DMS53 (cell line): Measurements from ENCODE around the gene CASZ1.

ENCODE experiments used
- DNase-seq: peaks from one replicate; lab custom pipeline; 2025; lab: John Stamatoyannopoulos, UW

Gene CASZ1

GRCh38 chr1:10775763-10776162 is 20.7 kb downstream of the CASZ1 start:
- no peak for DNase-seq

GRCh38 chr1:10774615-10775310 is 21.7 kb downstream of the CASZ1 start:
- no peak for DNase-seq

- DNase-seq = no peak
Observed at GRCh38 chr1:10773851-10774614, 22.4 kb downstream of the CASZ1 start.

- no peak for DNase-seq
Observed at GRCh38 chr1:10773376-10773775, 23.1 kb downstream of the CASZ1 start.

GRCh38 chr1:10772711-10773110 is 23.7 kb downstream of the CASZ1 start:
- no peak for DNase-seq

GRCh38 chr1:10771789-10772188 is 24.7 kb downstream of the CASZ1 start:
- DNase-seq = no peak

GRCh38 chr1:10768552-10768951 is 27.9 kb downstream of the CASZ1 start:
- no peak for DNase-seq

- no peak for DNase-seq
Observed at GRCh38 chr1:10767282-10767681, 29.2 kb downstream of the CASZ1 start.

- peak; percentile 38 for DNase-seq
Observed at GRCh38 chr1:10765734-10766478, 30.5 kb downstream of the CASZ1 start.

- DNase-seq = no peak
Observed at GRCh38 chr1:10765304-10765703, 31.1 kb downstream of the CASZ1 start.

GRCh38 chr1:10764296-10764798 is 32.1 kb downstream of the CASZ1 start:
- no peak for DNase-seq

- no peak for DNase-seq
Observed at GRCh38 chr1:10762875-10763274, 33.6 kb downstream of the CASZ1 start.

GRCh38 chr1:10762153-10762523 is 34.3 kb downstream of the CASZ1 start:
- no peak for DNase-seq

- peak; percentile 78 for DNase-seq
Observed at GRCh38 chr1:10761503-10762152, 34.8 kb downstream of the CASZ1 start.

GRCh38 chr1:10760566-10761502 is 35.6 kb downstream of the CASZ1 start:
- DNase-seq = no peak

- DNase-seq = peak; percentile 29
Observed at GRCh38 chr1:10759413-10760200, 36.8 kb downstream of the CASZ1 start.

GRCh38 chr1:10756842-10757241 is 39.6 kb downstream of the CASZ1 start:
- no peak for DNase-seq

- DNase-seq = peak; percentile 46
Observed at GRCh38 chr1:10755970-10756521, 40.4 kb downstream of the CASZ1 start.

- no peak for DNase-seq
Observed at GRCh38 chr1:10754568-10755329, 41.7 kb downstream of the CASZ1 start.
